Liver (tissue), 9 donors: ENCODE data around the gene BAZ2A. TPM values are rescaled to one million over a fixed set of nuclear protein-coding genes. Genes with fewer than 3 reads are reported as not detected.

Source experiments
- DNase-seq: peaks from one replicate; pipeline ENCODE4 v3.0.0-alpha.2; 2017; ENCODE audit warnings: low spot score
- H3K27ac ChIP-seq, 2 donors: one replicate each; pipeline ENCODE4 v1.7.0; 2013; ENCODE audit warnings: inconsistent platforms in 2 of 2, low read length in 2 of 2, control low read depth in 1 of 2, low read depth in 1 of 2, mild to moderate bottlenecking in 1 of 2
- H3K27me3 ChIP-seq, 4 donors: one replicate each; pipeline versions ENCODE4 v1.6.1 to v1.7.0; 2013; ENCODE audit warnings: low read length in 3 of 4, inconsistent platforms in 1 of 4, mild to moderate bottlenecking in 1 of 4, moderate library complexity in 1 of 4; ENCODE audit not compliant: control insufficient read depth in 4 of 4, insufficient read depth in 4 of 4
- H3K36me3 ChIP-seq, 4 donors: one replicate each; pipeline versions ENCODE4 v1.6.1 to v1.7.0; 2013; ENCODE audit warnings: low read length in 3 of 4, mild to moderate bottlenecking in 3 of 4, low read depth in 1 of 4, moderate library complexity in 1 of 4; ENCODE audit not compliant: control insufficient read depth in 4 of 4, insufficient read depth in 3 of 4
- H3K4me1 ChIP-seq, 4 donors: one replicate each; pipeline versions ENCODE4 v1.6.1 to v1.7.0; 2013; ENCODE audit warnings: low read length in 3 of 4, mild to moderate bottlenecking in 3 of 4, moderate library complexity in 1 of 4; ENCODE audit not compliant: control insufficient read depth in 4 of 4, insufficient read depth in 4 of 4
- H3K4me3 ChIP-seq, 3 donors: one replicate each; pipeline versions ENCODE4 v1.6.1 to v1.7.0; 2013; ENCODE audit warnings: low read length in 3 of 3, control low read depth in 1 of 3, low read depth in 1 of 3, mild to moderate bottlenecking in 1 of 3
- H3K9ac ChIP-seq, 2 donors: one replicate each; pipeline ENCODE4 v1.7.0; 2013; ENCODE audit warnings: low read length in 2 of 2, mild to moderate bottlenecking in 2 of 2, moderate library complexity in 2 of 2, control low read depth in 1 of 2, low read depth in 1 of 2
- H3K9me3 ChIP-seq, 4 donors: one replicate each; pipeline versions ENCODE4 v1.6.1 to v1.7.0; 2013; ENCODE audit warnings: low read length in 3 of 4; ENCODE audit not compliant: control insufficient read depth in 4 of 4
- CTCF ChIP-seq: fragments of 150-350 bp; IDR thresholded peaks from 2 replicates; pipeline ENCODE4 v1.5.1; 2017; ENCODE audit warnings: improper control_type of control experiment, low read depth, low read length; ENCODE audit not compliant: missing input control
- FOXA2 ChIP-seq: IDR thresholded peaks from 2 replicates; pipeline ENCODE4 v1.6.1; 2016; ENCODE audit warnings: antibody characterized with exemption
- GABPA ChIP-seq, 2 donors: IDR thresholded peaks in 1 of 2; conservative IDR thresholded peaks in 1 of 2; 2 replicates each; pipeline ENCODE4 v1.6.1; 2016; ENCODE audit warnings: antibody characterized with exemption in 2 of 2, mild to moderate bottlenecking in 1 of 2, moderate library complexity in 1 of 2
- HNF4A ChIP-seq, 2 donors: conservative IDR thresholded peaks; 2 replicates each; pipeline ENCODE4 v1.6.1; 2016; ENCODE audit warnings: antibody characterized with exemption in 2 of 2, mild to moderate bottlenecking in 2 of 2
- HNF4G ChIP-seq: IDR thresholded peaks from 2 replicates; pipeline ENCODE4 v1.6.1; 2016; ENCODE audit warnings: antibody characterized with exemption
- JUND ChIP-seq, 2 donors: IDR thresholded peaks; 2 replicates each; pipeline ENCODE4 v1.6.1; 2016; ENCODE audit warnings: antibody characterized with exemption in 2 of 2
- NR2F2 ChIP-seq: IDR thresholded peaks from 2 replicates; pipeline ENCODE4 v1.6.1; 2016; ENCODE audit warnings: antibody characterized with exemption
- REST ChIP-seq: IDR thresholded peaks from 2 replicates; pipeline ENCODE4 v1.6.1; 2016; ENCODE audit warnings: antibody characterized with exemption, mild to moderate bottlenecking
- RXRA ChIP-seq, 2 donors: IDR thresholded peaks; 2 replicates each; pipeline ENCODE4 v1.6.1; 2017 to 2018; ENCODE audit warnings: antibody characterized with exemption in 2 of 2, mild to moderate bottlenecking in 1 of 2
- TAF1 ChIP-seq: conservative IDR thresholded peaks from 2 replicates; pipeline ENCODE4 v1.6.1; 2016; ENCODE audit warnings: antibody characterized with exemption, mild to moderate bottlenecking
- YY1 ChIP-seq: IDR thresholded peaks from 2 replicates; pipeline ENCODE4 v1.6.1; 2016; ENCODE audit warnings: antibody characterized with exemption, mild to moderate bottlenecking
- WGBS: extraction: QIAGEN DNeasy Blood & Tissue Kit; methylation state at CpG from one replicate; pipeline ENCODE4 v1.1.7; 2013; 5-methylcytosine and 5-hydroxymethylcytosine counted together
- polyA plus RNA-seq, 2 donors: library from polyadenylated mRNA; stranded (reverse) in 1 of 2; unstranded in 1 of 2; fragments of 200-250 nt in 1 of 2; fragments of >200 nt in 1 of 2; fragmentation: Nextera tagmentation in 1 of 2; extraction: Ambion mirVana in 1 of 2; gene quantifications; one replicate each; pipeline versions ENCODE4 v1.2.1 to v1.2.3, GENCODE V29; 2013 to 2015
- total RNA-seq, 2 donors: library from RNA; depleted of rRNA; stranded (reverse); fragments of >200 nt; gene quantifications; one replicate each; pipeline ENCODE4 v1.2.3, GENCODE V29; 2014
- donor health status: healthy.
- donor health status: healthy.
- donor health status: healthy.
- donor health status: healthy.
- donor health status: healthy.

The BAZ2A gene
- total and polyA plus RNA-seq, 4 donors, result 12.8 to 31.9 (median 22.0) TPM

GRCh38 chr12:56668197-56668457, 38.0 kb upstream of the BAZ2A start:
- Histone ChIP-seq H3K9me3 (no peaks in the 10 kb centered on the region), H3K27me3 (no peaks in the 10 kb centered on the region), H3K9ac (no peak overlapping the region), H3K4me3 (no peak overlapping the region), H3K27ac (no peak overlapping the region), H3K4me1 (peaks cover 5 to 25% (median 16%) of the 10 kb centered on the region in 4 donors), H3K36me3 (peaks cover 13 to 64% (median 44%) of the 10 kb centered on the region in 4 donors)
- DNase-seq, result no peak
- no peak for TF ChIP-seq RXRA (IDR thresholded peaks at IDR 0.05)
- TF ChIP-seq FOXA2, result no peak
- 82% methylated on average over 2 of the region's 2 CpGs for WGBS

GRCh38 chr12:56661979-56662638, 32.0 kb upstream of the BAZ2A start:
- WGBS, result 97% methylated on average over 13 of the region's 13 CpGs
- Histone ChIP-seq H3K36me3 (peaks cover 2 to 29% (median 24%) of the 10 kb centered on the region in 4 donors), H3K27ac (no peak overlapping the region), H3K4me3 (no peak overlapping the region), H3K9me3 (no peaks in the 10 kb centered on the region), H3K9ac (no peak overlapping the region), H3K27me3 (no peaks in the 10 kb centered on the region), H3K4me1 (no peaks in the 10 kb centered on the region)
- TF ChIP-seq FOXA2 (no peak), JUND (IDR thresholded peaks at IDR 0.05) (no peak), YY1 (no peak), RXRA (IDR thresholded peaks at IDR 0.05) (no peak), TAF1 (no peak)
- DNase-seq, result no peak

GRCh38 chr12:56661560-56661959, 31.4 kb upstream of the BAZ2A start:
- Histone ChIP-seq H3K27me3 (no peaks in the 10 kb centered on the region), H3K36me3 (peaks cover 2 to 26% (median 21%) of the 10 kb centered on the region in 4 donors), H3K4me3 (no peak overlapping the region), H3K27ac (no peak overlapping the region), H3K9me3 (no peaks in the 10 kb centered on the region), H3K4me1 (no peaks in the 10 kb centered on the region), H3K9ac (no peak overlapping the region)
- no peak for DNase-seq
- TF ChIP-seq HNF4G (no peak), REST (no peak), CTCF (no peak), GABPA (IDR thresholded peaks at IDR 0.05 in 1 of 2, conservative IDR thresholded peaks at IDR 0.05 in 1 of 2) (no peak), NR2F2 (no peak), RXRA (IDR thresholded peaks at IDR 0.05) (no peak), JUND (IDR thresholded peaks at IDR 0.05) (no peak), HNF4A (conservative IDR thresholded peaks at IDR 0.05) (no peak)
- 93% methylated on average over 7 of the region's 7 CpGs for WGBS
